ELR (cell line): ENCODE measurements around the gene BTG2.
"Not testable (repeated sequence)": the region's sequence is repeated elsewhere in the genome, so short reads cannot be mapped to it uniquely, and the experiment has no call there.

Experiments used
- DNase-seq: peaks from one replicate; pipeline ENCODE4 v3.0.0-alpha.2; 2015; ENCODE audit warnings: low read depth

The BTG2 gene

DNA sequence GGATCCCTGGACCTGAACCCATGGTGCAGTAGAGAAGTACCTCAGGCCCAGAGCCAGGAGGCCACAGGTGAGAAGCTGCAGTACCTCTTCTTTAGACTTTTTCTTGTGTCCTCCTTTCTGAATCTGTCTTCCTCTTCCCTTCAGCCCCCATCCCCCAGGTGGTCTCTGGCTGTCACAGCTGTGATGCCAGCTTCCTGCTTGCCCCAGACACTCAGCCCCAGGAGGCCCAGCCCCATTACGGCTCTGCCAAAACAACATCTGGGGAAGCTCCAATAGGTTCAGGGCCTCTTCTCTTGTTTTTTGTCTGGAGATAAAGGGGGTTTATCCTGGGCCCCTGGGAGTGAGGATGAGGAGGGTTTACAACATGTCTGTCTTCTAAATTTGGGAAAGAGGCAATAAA is 9.5 kb upstream of the BTG2 start:
- DNase-seq, result no peak

GRCh38 chr1:203296460-203297073 is 8.8 kb upstream of the BTG2 start:
- no peak for DNase-seq

GRCh38 chr1:203299169-203299568 is 6.2 kb upstream of the BTG2 start:
- DNase-seq, result no peak

DNA sequence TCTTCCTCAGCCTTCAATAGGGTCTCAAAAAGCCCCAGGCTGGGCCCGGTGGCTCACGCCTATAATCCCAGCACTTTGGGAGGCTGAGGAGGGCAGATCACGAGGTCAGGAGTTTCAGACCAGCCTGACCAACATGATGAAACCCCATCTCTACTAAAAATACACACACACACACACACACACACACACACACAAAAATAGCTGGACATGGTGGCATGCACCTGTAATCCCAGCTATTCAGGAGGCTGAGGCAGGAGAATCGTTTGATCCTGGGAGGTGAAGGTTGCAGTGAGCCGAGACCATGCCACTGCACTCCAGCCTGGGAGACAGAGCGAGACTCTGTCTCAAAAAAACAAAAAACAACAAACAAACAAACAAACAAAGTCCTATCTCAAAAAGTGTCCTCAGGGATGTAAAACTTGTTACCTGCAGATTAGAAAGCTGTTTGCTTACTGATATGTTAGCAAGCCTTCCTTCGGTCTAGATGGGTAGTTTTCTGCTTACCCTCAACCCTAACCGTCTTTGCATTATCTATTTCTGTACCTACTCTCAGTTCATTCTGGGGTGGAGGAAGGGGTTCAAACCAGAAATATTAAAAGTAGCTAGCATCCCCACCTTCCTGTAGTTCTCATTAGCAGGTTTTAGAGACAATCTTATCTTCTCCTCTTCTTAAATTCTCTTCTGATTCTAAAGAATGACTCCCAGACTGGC is 5.4 kb upstream of the BTG2 start:
- DNase-seq, result not testable (repeated sequence)

- DNase-seq, result no peak
Observed at GRCh38 chr1:203300441-203301330, 4.6 kb upstream of the BTG2 start.

DNA sequence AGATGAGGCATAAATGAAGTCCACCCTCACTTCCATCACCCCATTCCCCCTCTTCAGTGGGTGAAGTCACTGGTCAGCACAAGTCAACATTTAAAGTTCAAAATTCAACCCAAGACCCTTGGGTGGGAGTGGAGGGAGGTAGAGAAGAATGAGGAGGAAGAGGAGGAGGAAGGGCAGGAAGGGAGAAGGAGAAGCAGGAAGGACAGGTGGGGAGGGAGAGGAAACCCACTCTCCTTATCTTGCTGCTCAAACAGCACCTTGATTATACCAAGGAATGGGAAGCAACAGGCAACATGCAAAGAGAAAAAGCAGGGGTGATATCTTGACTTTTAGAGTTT is 4.0 kb upstream of the BTG2 start:
- DNase-seq, result no peak

DNA sequence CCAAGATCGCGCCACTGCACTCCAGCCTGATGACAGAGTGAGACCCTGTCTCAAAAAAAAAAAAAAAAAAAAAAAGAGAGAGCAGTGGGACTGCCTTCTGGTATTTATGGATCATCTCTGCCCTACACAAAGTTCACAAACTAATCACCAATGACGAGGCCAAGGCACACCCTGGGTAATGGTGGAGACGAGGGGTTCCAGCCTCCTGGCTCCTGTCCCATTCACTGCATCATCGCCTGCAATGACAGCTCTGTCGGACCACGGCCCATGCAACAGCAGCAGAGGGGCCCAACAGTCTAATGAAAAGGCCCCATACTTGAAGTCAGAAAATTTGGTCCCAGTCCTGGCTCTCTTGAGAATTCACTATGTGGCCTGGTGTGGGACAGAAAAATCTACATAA is 2.9 kb upstream of the BTG2 start:
- no peak for DNase-seq

DNA sequence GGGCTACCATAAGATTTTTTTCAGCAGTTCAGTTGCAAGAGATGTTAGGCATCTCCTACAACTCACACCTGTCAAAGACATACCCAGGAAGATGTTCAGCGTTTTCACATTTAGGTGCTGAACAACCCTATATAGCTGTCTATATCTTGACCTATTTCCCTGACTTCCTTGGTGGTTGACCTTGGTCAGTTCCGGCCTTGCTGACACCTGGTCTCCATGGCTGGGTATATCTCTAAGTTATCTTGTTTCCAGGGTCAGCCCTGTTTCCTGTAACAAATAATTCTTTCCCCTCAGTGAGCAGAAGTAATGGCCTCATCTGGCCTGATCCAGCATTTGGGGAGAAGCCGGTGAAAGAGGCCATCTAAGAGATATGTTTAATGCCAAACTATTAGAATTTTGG is 2.4 kb upstream of the BTG2 start:
- no peak for DNase-seq

- DNase-seq, result no peak
Observed at GRCh38 chr1:203304391-203304918, 864 bp upstream of the BTG2 start.

GRCh38 chr1:203305809-203306088 is 430 bp downstream of the BTG2 start:
- DNase-seq, result no peak

- DNase-seq, result peak; percentile 46
Observed at GRCh38 chr1:203306089-203306964, 1.0 kb downstream of the BTG2 start.

DNA sequence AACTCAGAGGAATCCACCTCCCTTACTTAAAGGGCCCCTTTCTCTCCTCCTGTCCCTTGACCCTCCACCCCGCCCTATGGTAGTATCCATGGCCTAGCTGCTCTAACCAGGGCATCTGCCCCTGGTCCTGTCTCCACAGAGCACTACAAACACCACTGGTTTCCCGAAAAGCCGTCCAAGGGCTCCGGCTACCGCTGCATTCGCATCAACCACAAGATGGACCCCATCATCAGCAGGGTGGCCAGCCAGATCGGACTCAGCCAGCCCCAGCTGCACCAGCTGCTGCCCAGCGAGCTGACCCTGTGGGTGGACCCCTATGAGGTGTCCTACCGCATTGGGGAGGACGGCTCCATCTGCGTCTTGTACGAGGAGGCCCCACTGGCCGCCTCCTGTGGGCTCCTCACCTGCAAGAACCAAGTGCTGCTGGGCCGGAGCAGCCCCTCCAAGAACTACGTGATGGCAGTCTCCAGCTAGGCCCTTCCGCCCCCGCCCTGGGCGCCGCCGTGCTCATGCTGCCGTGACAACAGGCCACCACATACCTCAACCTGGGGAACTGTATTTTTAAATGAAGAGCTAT is 1.7 kb downstream of the BTG2 start:
- DNase-seq, result no peak

DNA sequence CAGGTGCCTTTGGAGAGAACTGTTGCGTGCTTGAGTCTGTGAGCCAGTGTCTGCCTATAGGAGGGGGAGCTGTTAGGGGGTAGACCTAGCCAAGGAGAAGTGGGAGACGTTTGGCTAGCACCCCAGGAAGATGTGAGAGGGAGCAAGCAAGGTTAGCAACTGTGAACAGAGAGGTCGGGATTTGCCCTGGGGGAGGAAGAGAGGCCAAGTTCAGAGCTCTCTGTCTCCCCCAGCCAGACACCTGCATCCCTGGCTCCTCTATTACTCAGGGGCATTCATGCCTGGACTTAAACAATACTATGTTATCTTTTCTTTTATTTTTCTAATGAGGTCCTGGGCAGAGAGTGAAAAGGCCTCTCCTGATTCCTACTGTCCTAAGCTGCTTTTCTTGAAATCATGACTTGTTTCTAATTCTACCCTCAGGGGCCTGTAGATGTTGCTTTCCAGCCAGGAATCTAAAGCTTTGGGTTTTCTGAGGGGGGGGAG is 2.4 kb downstream of the BTG2 start:
- DNase-seq, result no peak

DNA sequence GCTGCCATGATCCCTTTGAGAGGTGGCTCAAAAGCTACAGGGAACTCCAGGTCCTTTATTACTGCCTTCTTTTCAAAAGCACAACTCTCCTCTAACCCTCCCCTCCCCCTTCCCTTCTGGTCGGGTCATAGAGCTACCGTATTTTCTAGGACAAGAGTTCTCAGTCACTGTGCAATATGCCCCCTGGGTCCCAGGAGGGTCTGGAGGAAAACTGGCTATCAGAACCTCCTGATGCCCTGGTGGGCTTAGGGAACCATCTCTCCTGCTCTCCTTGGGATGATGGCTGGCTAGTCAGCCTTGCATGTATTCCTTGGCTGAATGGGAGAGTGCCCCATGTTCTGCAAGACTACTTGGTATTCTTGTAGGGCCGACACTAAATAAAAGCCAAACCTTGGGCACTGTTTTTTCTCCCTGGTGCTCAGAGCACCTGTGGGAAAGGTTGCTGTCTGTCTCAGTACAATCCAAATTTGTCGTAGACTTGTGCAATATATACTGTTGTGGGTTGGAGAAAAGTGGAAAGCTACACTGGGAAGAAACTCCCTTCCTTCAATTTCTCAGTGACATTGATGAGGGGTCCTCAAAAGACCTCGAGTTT is 3.1 kb downstream of the BTG2 start:
- no peak for DNase-seq

GRCh38 chr1:203308923-203309331 is 3.6 kb downstream of the BTG2 start:
- DNase-seq, result no peak

DNA sequence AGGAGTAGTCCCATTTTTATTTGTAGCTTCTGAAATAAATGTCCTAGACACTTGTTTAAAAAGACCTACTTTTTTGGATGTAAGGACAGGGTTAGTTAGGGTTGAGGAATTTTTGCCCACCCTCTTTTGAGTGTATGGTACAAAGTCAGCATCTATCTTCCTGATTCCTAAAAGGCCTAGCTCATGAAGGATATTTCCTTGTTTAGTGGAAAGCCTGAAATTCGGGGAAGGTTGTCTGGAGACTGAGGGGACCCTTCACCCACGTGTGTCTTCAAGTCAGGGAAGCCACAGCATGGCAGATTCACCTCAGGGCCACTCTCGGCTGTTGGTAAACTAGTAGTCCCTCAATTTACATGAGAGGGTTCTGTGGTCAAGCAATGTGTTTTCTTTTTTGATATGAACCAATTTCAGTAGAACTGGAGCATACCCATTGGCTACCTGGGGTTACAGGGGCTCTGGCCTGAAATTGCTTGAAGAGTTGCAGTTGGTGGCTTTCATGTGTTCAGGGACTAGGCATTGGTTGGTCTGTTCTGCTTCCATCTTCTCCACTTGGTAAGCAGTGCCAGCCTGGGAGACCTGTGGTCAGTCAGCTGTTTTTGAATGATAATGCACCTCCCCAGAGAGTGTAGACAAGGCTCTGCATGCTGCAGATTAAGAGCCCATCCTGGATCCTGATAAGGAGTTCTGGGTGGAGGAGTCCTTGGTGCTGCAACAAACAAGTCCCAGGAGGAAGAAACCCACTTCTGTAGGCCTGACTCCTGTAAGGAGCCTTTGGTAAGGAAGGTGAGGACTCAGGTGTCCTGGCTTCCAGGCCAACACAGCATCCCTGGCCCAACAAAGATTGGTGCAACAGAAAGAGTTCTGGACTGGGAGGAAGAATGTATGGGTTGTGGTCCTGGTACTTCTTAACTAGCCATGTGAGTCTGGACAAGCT is 6.3 kb downstream of the BTG2 start:
- no peak for DNase-seq

DNA sequence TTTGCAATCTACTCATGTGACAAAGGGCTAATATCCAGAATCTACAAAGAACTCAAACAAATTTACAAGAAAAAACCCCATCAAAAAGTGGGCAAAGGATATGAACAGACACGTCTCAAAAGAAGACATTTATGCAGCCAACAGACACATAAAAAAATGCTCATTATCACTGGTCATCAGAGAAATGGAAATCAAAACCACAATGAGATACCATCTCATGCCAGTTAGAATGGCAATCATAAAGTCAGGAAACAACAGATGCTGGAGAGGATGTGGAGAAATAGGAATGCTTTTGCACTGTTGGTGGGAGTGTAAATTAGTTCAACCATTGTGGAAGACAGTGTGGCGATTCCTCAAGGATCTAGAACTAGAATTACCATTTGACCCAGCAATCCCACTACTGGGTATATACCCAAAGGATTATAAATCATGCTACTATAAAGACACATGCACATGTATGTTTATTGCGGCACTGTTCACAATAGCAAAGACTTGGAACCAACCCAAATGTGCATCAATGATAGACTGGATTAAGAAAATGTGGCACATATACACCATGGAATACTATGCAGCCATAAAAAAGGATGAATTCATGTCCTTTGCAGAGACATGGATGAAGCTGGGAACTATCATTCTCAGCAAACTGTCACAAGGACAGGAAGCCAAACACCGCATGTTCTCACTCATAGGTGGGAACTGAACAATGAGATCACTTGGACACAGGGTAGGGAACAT is 8.9 kb downstream of the BTG2 start:
- DNase-seq, result not testable (repeated sequence)

- no peak for DNase-seq
Observed at GRCh38 chr1:203316626-203317093, 11.3 kb downstream of the BTG2 start.
